NCI-H1436 (cell line): ENCODE measurements around the gene ITPK1.

Source experiments
- DNase-seq: peaks from one replicate; lab custom pipeline; 2025; lab: John Stamatoyannopoulos, UW

Gene ITPK1

GRCh38 chr14:93103392-93104080 is 12.2 kb downstream of the ITPK1 start:
- DNase-seq, result no peak

- DNase-seq, result no peak
These were observed 13.6 kb downstream of the ITPK1 start for GRCh38 chr14:93102141-93102540.

GRCh38 chr14:93101181-93101580 is 14.5 kb downstream of the ITPK1 start:
- DNase-seq, result no peak

GRCh38 chr14:93100570-93100969 is 15.2 kb downstream of the ITPK1 start:
- no peak for DNase-seq

- no peak for DNase-seq
These were observed 15.6 kb downstream of the ITPK1 start for GRCh38 chr14:93100100-93100499.

- DNase-seq, result no peak
These were observed 16.1 kb downstream of the ITPK1 start for GRCh38 chr14:93099643-93100042.

GRCh38 chr14:93099196-93099595 is 16.5 kb downstream of the ITPK1 start:
- DNase-seq, result no peak

GRCh38 chr14:93096691-93097322 is 18.9 kb downstream of the ITPK1 start:
- DNase-seq, result no peak

GRCh38 chr14:93095742-93096510 is 19.8 kb downstream of the ITPK1 start:
- no peak for DNase-seq

- no peak for DNase-seq
These were observed 21.4 kb downstream of the ITPK1 start for GRCh38 chr14:93094121-93094918.

GRCh38 chr14:93092606-93093556 is 22.8 kb downstream of the ITPK1 start:
- DNase-seq, result no peak

- DNase-seq, result no peak
These were observed 24.1 kb downstream of the ITPK1 start for GRCh38 chr14:93091666-93092065.

GRCh38 chr14:93090826-93091555 is 24.7 kb downstream of the ITPK1 start:
- DNase-seq, result peak; percentile 38

- DNase-seq, result no peak
These were observed 26.0 kb downstream of the ITPK1 start for GRCh38 chr14:93089521-93090269.

- DNase-seq, result no peak
These were observed 29.2 kb downstream of the ITPK1 start for GRCh38 chr14:93086441-93087055.

- no peak for DNase-seq
These were observed 29.8 kb downstream of the ITPK1 start for GRCh38 chr14:93085911-93086310.

- DNase-seq, result no peak
These were observed 30.6 kb downstream of the ITPK1 start for GRCh38 chr14:93084866-93085857.

- DNase-seq, result no peak
These were observed 31.3 kb downstream of the ITPK1 start for GRCh38 chr14:93084402-93084801.
